Stimulated activated CD4-positive, alpha-beta T cell treated with anti-CD3 and anti-CD28 coated beads, Interleukin-12 subunit alpha, Interleukin-12 subunit beta, amount 100 ng/mL, for 4 hours (primary cell): Measurements from ENCODE around the gene HERC5.
"Not testable (repeated sequence)": the region's sequence is repeated elsewhere in the genome, so short reads cannot be mapped to it uniquely, and the experiment has no call there.

ENCODE experiments used
- DNase-seq: peaks from one replicate; pipeline ENCODE4 v3.0.0-alpha.2; 2020

Gene HERC5

DNA sequence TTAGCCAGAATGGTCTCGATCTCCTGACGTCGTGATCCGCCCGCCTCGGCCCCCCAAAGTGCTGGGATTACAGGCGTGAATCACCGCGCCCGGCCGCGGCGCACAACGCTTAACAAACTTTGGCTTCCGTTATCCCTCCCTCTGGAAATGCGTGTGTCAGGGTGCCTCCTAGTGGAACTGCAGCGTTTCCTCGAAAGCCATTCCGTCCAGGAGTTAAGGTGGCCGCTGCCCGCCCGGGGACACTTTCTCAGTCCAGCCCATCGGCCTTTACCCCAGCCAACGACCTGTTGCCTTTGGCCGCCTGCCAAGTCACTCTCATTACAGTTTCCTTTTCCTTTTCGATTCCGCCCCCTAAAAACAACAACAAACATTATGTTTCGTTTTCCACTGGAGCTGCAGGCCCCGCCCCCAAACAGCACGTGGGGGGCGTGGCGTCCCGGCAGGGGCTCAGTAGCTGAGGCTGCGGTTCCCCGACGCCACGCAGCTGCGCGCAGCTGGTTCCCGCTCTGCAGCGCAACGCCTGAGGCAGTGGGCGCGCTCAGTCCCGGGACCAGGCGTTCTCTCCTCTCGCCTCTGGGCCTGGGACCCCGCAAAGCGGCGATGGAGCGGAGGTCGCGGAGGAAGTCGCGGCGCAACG lies at the start of gene HERC5:
TSS of gene HERC5 (plus strand) at position 450 of the 637 bp plus-strand sequence. CDS start at position 601, 151 bp downstream.
- peak; percentile 82 for DNase-seq

- no peak for DNase-seq
Observed at GRCh38 chr4:88409206-88409605, 47.7 kb upstream of the HERC5 start.

DNA sequence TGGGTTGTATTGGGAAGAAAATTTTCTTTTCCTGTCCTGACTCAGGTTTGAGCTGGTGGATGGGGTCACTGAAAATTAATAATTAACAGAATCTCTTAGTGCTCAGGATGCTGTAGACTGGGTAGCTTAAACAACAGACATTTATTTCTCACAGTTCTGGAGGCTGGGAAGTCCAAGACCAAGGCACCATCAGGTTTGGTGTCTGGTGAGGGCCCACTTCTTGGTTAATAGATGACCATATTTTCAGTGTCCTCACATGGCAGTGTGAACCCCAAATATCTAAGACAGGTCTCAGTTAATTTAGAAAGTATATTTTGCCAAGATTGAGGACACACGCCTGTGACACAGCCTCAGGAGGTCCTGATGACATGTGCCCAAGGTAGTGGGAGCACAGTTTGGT lies 47.1 kb upstream of the HERC5 start:
- DNase-seq = no peak

- no peak for DNase-seq
Observed at GRCh38 chr4:88411491-88412096, 45.3 kb upstream of the HERC5 start.

DNA sequence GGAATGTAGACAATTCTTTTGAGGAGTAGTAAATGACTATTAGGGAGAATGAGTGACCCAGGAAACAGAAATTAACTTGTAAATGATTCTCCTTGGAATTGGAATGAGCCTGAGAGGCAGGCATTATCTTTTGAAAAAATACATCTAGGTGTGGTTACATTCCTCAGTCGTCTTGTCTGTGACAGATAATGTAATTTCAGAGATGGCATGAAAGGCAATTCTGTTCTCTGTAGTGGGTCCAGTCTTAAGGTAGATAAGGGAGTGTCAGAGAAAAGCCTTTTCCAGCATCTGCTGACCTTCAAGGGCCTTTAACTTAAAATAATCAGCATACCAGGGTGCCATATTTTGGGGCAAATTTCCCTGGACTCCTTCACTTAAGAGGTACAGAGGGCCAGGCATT lies 43.1 kb upstream of the HERC5 start:
- DNase-seq = no peak

DNA sequence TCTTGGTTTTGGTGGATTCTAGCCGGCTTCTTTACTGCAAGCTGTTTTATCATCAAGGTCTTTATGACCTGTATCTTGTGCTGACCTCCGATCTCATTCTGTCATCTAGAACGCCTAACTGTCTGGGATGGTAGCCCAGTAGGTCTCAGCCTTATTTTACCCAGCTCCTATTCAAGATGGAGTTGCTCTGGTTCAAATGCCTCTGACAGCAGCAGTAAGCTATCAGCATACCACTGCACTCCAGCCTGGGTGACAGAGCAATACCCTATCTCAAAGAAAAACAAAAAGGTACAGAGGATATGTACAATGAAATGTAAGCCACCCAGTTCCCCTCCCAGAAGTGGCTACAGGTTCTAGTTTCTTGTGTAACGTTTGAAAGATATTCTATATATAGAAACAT lies 42.2 kb upstream of the HERC5 start:
- DNase-seq = no peak

DNA sequence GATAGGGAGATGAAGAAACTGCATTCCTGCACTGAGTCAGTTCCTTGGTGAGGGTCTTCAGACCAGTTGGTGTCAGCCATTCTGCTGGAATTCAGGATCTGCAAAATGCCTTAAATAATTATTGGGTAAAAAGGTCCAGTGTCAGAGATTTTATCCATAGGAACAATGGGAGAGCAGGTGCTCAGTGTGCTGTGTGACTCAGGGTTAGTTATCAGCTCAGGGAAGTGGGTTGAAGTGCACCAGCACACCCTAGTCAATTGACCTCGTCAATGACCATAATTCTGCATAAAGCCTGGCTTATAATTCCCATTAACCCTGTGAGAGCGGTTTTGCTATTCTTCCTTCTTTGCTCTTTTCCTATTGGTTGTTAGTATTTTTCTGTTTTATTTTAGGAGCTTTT lies 40.9 kb upstream of the HERC5 start:
- DNase-seq = no peak

GRCh38 chr4:88418411-88418810 lies 38.5 kb upstream of the HERC5 start:
- DNase-seq = no peak

GRCh38 chr4:88419874-88420273 lies 37.0 kb upstream of the HERC5 start:
- no peak for DNase-seq

- no peak for DNase-seq
Observed at GRCh38 chr4:88420844-88421243, 36.1 kb upstream of the HERC5 start.

- DNase-seq = no peak
Observed at GRCh38 chr4:88422403-88422802, 34.5 kb upstream of the HERC5 start.

DNA sequence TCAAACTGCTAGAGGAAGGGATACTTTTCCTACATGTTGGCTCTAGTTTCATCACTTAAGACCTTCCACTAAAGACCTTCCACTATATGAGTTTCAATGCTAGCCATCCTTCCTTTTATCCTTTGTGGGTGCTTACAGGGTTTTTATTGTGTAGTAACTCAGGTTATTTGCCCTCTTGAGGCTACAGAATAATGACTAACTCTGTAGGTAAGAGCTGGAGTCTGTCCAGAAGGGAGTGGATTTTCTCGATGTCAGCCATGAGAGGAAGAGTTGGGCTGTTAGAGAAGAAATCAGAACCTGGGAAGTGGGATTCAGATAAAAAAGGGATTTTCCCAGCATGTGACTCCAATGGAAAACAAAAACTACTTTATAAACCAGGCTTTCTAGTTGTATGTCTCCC lies 27.5 kb upstream of the HERC5 start:
- DNase-seq = no peak

- no peak for DNase-seq
Observed at GRCh38 chr4:88435987-88436693, 20.8 kb upstream of the HERC5 start.

- DNase-seq = not testable (repeated sequence)
Observed at GRCh38 chr4:88437873-88438272, 19.0 kb upstream of the HERC5 start.

DNA sequence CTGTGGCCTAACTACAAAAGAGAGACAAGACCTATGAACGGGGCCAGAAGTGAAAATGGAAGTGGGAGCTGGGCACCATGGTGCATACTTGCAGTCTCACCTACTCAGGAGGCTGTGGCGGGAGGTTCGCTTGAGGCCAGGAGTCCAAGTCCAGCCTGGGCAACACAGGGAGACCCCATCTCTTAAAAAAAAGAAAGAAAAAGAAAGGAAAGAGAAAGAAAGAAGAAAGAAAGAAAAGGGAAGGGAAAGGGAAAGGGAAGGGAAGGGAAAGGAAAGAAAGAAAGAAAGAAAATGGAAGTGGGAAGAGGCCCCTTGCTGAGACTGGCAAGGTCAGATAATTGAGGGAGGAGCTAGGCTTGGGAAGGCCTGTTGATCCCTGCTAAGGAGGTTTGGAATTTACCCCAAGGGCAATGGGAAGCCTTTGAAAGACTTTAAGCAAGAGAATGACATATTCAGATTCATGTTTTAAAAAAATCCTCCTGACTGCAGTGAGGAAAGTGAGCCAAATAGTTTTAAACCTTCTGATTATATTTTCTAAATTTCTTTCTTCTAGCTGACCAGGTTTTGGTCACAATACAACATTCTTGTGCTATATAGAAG lies 17.7 kb upstream of the HERC5 start:
- no peak for DNase-seq

DNA sequence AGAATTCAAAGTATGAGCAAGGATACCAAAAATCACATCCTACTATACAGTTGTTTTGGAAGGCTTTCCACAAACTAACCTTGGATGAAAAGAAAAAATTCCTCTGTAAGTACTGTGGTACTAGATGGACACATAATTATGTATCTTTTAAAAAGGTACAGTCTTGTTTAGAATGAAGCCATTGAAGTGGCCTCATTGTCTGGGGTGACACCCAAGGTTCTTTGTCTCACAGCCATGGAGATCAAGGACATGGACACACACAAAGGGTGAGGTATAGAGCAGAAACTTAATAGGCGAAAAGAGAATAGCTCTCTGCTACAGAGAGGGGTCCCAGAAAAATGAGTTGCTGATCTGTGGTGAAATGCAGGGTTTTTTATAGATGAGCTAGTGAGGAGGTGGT lies 16.8 kb upstream of the HERC5 start:
- DNase-seq = no peak

- DNase-seq = no peak
Observed at GRCh38 chr4:88441696-88442095, 15.2 kb upstream of the HERC5 start.

- no peak for DNase-seq
Observed at GRCh38 chr4:88442689-88443191, 14.2 kb upstream of the HERC5 start.

DNA sequence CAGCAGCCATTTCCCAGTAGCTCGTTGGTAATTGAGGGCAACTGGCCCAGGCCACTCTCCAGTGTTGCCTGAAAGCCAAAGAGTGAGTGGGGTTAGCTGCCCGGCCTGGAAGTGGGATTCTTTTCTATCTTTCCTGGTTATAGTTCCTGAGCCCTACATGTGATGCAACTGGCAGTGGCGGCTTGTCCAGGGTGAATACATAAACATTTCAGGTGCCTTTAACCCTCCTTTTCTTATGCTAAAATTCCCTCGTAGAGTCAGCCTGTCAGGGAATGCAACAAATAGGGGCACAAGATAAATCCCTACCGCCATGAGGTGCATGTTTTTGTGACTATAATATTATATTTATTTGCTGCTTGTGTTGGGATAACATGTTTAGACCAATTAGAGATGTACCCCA lies 13.4 kb upstream of the HERC5 start:
- DNase-seq = no peak

GRCh38 chr4:88445252-88445651 lies 11.7 kb upstream of the HERC5 start:
- no peak for DNase-seq

GRCh38 chr4:88446124-88446523 lies 10.8 kb upstream of the HERC5 start:
- no peak for DNase-seq

GRCh38 chr4:88447371-88448095 lies 9.4 kb upstream of the HERC5 start:
- no peak for DNase-seq

GRCh38 chr4:88448211-88448765 lies 8.6 kb upstream of the HERC5 start:
- DNase-seq = not testable (repeated sequence)
